Activated naive CD8-positive, alpha-beta T cell (primary cell): ENCODE data around the gene SH3YL1.
"Not testable (repeated sequence)": the region's sequence is repeated elsewhere in the genome, so short reads cannot be mapped to it uniquely, and the experiment has no call there.

Experiments
- H3K27ac Mint-ChIP-seq: one replicate; pipeline ENCODE4 v1.8.0; 2021; ENCODE audit warnings: mixed read lengths
- H3K27me3 Mint-ChIP-seq: one replicate; pipeline ENCODE4 v1.8.0; 2021; ENCODE audit warnings: mixed read lengths
- H3K36me3 Mint-ChIP-seq: one replicate; pipeline ENCODE4 v1.8.0; 2021; ENCODE audit warnings: mixed read lengths
- H3K4me1 Mint-ChIP-seq: one replicate; pipeline ENCODE4 v1.8.0; 2021; ENCODE audit warnings: low read depth, mixed read lengths
- H3K4me3 Mint-ChIP-seq: one replicate; pipeline ENCODE4 v1.8.0; 2021; ENCODE audit warnings: mild to moderate bottlenecking, mixed read lengths
- H3K9me3 Mint-ChIP-seq: one replicate; pipeline ENCODE4 v1.8.0; 2021; ENCODE audit warnings: low read depth, mixed read lengths

The SH3YL1 gene

GRCh38 chr2:175161-175786 lies 88.6 kb downstream of the SH3YL1 start:
- Mint-ChIP-seq H3K27ac (peak overlapping the region; percentile 61), H3K27me3 (no peaks in the 10 kb centered on the region), H3K4me1 (peaks cover 35% of the 10 kb centered on the region), H3K4me3 (peak overlapping the region; percentile 79), H3K9me3 (no peaks in the 10 kb centered on the region), H3K36me3 (no peaks in the 10 kb centered on the region)

- not testable (repeated sequence) for H3K9me3 Mint-ChIP-seq, H3K27ac Mint-ChIP-seq, H3K36me3 Mint-ChIP-seq, H3K27me3 Mint-ChIP-seq, H3K4me3 Mint-ChIP-seq
- peaks cover 23% of the 10 kb centered on the region for H3K4me1 Mint-ChIP-seq
Measured at GRCh38 chr2:172120-172519, 91.7 kb downstream of the SH3YL1 start.

- Mint-ChIP-seq H3K9me3 (no peaks in the 10 kb centered on the region), H3K4me1 (peaks cover 11% of the 10 kb centered on the region), H3K4me3 (no peak overlapping the region), H3K27me3 (no peaks in the 10 kb centered on the region), H3K27ac (no peak overlapping the region), H3K36me3 (no peaks in the 10 kb centered on the region)
Measured at GRCh38 chr2:169741-170140, 94.1 kb downstream of the SH3YL1 start.
